ENCODE results near the gene ADRA2A.

GRCh38 chr10:111107023-111107422 is 30.2 kb downstream of the ADRA2A start:
- TF ChIP-seq POLR2A (IDR thresholded peaks at IDR 0.05; ENCODE audit: low read depth, low read length) (no peak), POLR2AphosphoS5 (IDR thresholded peaks at IDR 0.05; ENCODE audit: low read depth, low read length) (no peak), PAX5 (IDR thresholded peaks at IDR 0.05; ENCODE audit: insufficient read depth, low read length, severe bottlenecking) (no peak), SPI1 (IDR thresholded peaks at IDR 0.05; ENCODE audit: low read depth, low read length) (no peak), TAF1 (IDR thresholded peaks at IDR 0.05; ENCODE audit: low read depth, low read length) (no peak), POU2F2 (IDR thresholded peaks at IDR 0.05; ENCODE audit: low read depth, low read length) (no peak)
